Measurements from ENCODE around the gene C16orf87.

- TF ChIP-seq SUZ12 (IDR thresholded peaks at IDR 0.05; ENCODE audit: extremely low read depth, insufficient read depth, insufficient read length) (no peak), ZNF274 (IDR thresholded peaks at IDR 0.05; ENCODE audit: low read depth, low read length) (no peak)
Measured at GRCh38 chr16:46871597-46871996, 40.6 kb upstream of the C16orf87 start.
